ENCODE data around the gene FOXP1. TPM values are rescaled to one million over a fixed set of nuclear protein-coding genes. Genes with fewer than 3 reads are reported as not detected.

FOXP1 gene
- total RNA-seq, 2 donors from 2014 or later: 41.7 to 94.3 TPM

DNA sequence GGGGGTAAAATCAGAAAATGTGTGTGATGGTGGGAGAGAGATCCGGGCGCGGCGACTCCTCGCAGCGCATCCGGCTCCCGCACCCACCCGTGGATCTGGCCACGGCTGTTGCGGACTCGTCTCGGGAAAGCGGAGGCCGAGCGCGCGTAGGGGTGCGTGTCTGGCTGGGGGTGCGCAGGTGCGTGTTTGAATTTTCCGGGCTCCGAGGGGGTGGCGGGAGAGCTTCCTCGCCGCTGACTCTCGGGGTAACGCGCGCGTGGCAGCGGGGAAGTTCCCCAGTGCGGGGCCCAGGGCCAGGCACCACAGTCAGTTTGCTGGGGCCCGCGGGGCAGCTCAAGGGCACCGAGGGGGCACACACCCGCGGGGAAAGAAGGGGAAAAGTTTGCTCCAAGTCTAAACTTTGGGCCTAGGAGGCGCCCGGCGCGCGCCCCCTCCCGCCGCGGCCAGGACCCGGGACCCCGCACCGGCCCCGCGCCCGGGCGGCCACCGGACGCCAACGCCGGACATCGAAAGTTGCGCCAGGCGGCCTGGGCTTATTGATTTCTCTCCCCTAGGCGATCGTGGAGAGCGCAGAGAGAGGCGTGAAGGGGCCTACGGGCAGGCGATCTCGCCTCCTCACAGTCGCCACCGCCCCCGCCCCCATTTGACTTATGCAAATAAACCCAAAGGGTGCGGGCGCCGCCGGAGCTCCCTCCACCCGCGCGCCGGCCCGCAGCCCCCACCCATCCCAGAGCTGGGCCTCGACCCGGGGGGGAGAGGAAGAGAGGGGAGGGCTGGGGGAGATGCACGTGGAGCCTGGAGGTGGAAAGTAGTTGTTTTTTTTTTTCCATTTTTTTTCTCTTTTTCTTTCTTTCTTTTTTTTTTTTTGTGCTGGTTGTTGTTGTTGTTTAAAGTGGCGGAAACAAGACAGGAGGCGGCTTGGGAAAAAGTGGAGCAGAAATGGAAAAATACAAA is 639 bp downstream of the FOXP1 start:
- peak overlapping the region; percentile 84 for H3K4me3 ChIP-seq (ENCODE audit: low read length)
- Mint-ChIP-seq H3K4me3 (peak overlapping the region; percentile 87), H3K9me3 (no peaks in the 10 kb centered on the region), H3K27me3 (ENCODE audit: insufficient read depth) (no peaks in the 10 kb centered on the region), H3K27ac (peak overlapping the region; percentile 95), H3K4me1 (peaks cover 51% of the 10 kb centered on the region), H3K36me3 (ENCODE audit: low read depth) (no peaks in the 10 kb centered on the region)
- H3K36me3 ChIP-seq (ENCODE audit: control insufficient read depth, insufficient read depth, low read length): no peaks in the 10 kb centered on the region
- H3K9ac ChIP-seq (ENCODE audit: extremely low read depth, low read length, poor library complexity, severe bottlenecking): peak overlapping the region; percentile 75
- H3K4me1 ChIP-seq (ENCODE audit: control insufficient read depth, insufficient read depth, low read length): peaks cover 4% of the 10 kb centered on the region
- 0 to 3% methylated on average over 8 to 84 of the region's 84 CpGs for WGBS, 2 experiments (ENCODE audit: insufficient coverage in 1 of 2, insufficient read length in 1 of 2)
- peaks cover 5% of the 10 kb centered on the region for H3K27me3 ChIP-seq (ENCODE audit: control insufficient read depth, insufficient read depth, low read length, poor library complexity, severe bottlenecking)
- H3K27ac ChIP-seq (ENCODE audit: low read depth, low read length): peak overlapping the region; percentile 82
- peak; percentile 90 for DNase-seq
- H3K9me3 ChIP-seq (ENCODE audit: control insufficient read depth, low read length): no peaks in the 10 kb centered on the region
- TF ChIP-seq, protein P1, sequence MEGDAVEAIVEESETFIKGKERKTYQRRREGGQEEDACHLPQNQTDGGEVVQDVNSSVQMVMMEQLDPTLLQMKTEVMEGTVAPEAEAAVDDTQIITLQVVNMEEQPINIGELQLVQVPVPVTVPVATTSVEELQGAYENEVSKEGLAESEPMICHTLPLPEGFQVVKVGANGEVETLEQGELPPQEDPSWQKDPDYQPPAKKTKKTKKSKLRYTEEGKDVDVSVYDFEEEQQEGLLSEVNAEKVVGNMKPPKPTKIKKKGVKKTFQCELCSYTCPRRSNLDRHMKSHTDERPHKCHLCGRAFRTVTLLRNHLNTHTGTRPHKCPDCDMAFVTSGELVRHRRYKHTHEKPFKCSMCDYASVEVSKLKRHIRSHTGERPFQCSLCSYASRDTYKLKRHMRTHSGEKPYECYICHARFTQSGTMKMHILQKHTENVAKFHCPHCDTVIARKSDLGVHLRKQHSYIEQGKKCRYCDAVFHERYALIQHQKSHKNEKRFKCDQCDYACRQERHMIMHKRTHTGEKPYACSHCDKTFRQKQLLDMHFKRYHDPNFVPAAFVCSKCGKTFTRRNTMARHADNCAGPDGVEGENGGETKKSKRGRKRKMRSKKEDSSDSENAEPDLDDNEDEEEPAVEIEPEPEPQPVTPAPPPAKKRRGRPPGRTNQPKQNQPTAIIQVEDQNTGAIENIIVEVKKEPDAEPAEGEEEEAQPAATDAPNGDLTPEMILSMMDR (conservative IDR thresholded peaks at IDR 0.05): no peak

DNA sequence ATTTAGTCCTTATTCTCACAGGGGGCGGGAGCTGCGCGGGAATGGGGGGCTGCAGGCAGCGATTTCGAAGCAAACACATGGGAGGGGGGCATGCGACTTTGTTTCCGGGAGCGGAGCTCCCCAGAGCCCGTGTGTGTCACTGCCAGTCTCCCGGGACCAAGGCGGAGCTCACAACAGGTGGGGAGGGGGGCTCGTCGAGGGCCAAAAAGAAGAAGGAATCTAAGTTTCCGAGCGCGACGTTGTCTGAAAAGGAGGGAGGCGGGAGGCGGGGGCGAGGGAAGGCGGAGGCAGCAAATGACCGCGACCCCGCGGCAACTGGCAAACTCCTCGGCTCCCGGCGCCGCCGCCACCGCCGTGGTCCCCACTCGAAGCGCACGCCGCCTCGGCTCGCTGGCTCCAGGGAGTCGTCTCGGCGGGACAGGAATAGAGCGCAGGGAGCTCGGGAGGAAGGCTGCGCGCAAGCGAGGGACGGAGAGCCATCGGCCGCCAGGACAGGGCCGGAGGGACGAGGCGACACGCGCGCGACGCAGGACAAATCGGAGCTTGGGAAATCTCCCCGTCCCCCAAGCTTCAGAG is 1.4 kb downstream of the FOXP1 start:
- TF ChIP-seq, protein P1 (conservative IDR thresholded peaks at IDR 0.05): no peak
- 0% methylated on average over 22 to 59 of the region's 59 CpGs for WGBS, 2 experiments (ENCODE audit: insufficient coverage in 1 of 2, insufficient read length in 1 of 2)
- H3K27ac ChIP-seq (ENCODE audit: low read depth, low read length): no peak overlapping the region
- peaks cover 5% of the 10 kb centered on the region for H3K27me3 ChIP-seq (ENCODE audit: control insufficient read depth, insufficient read depth, low read length, poor library complexity, severe bottlenecking)
- DNase-seq: peak; percentile 88
- H3K36me3 ChIP-seq (ENCODE audit: control insufficient read depth, insufficient read depth, low read length): no peaks in the 10 kb centered on the region
- Mint-ChIP-seq H3K27ac (peak overlapping the region; percentile 92), H3K4me1 (peaks cover 51% of the 10 kb centered on the region), H3K27me3 (ENCODE audit: insufficient read depth) (no peaks in the 10 kb centered on the region), H3K9me3 (no peaks in the 10 kb centered on the region), H3K36me3 (ENCODE audit: low read depth) (peaks cover 2% of the 10 kb centered on the region), H3K4me3 (peak overlapping the region; percentile 87)
- no peaks in the 10 kb centered on the region for H3K4me1 ChIP-seq (ENCODE audit: control insufficient read depth, insufficient read depth, low read length)
- H3K4me3 ChIP-seq (ENCODE audit: low read length): peak overlapping the region; percentile 84
- H3K9ac ChIP-seq (ENCODE audit: extremely low read depth, low read length, poor library complexity, severe bottlenecking): peak overlapping the region; percentile 36
- no peaks in the 10 kb centered on the region for H3K9me3 ChIP-seq (ENCODE audit: control insufficient read depth, low read length)

DNA sequence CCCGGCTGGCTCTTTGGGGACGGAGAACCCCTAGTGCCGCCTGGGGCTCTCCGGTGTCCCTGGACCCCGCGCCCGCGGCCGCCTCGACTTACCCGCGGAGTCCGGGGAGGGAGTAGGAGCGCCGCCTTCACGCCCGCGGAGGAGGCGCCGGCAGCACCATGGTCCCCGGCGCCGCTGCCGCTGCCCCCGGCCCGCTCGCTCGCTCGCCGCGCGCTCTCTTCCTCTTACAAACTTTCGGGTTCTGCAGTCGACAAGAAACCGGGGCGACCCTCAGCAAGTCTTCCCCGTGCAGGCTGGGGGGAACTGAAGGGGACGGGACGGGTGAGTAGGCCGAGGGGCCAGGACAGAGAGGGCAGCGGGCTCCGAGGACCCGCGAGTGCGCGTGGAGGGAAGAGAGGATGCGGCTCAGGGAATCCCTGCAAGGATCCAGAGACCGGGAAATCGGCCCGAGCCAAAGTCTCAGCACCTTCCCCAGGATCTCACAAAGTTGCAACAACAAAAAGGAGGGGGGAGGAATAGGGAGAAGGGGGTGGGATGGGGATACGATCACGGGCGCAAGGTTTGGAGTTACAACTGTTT is 2.0 kb downstream of the FOXP1 start:
- Histone ChIP-seq H3K9ac (ENCODE audit: extremely low read depth, low read length, poor library complexity, severe bottlenecking) (peak overlapping the region; percentile 36), H3K4me3 (ENCODE audit: low read length) (peak overlapping the region; percentile 84), H3K36me3 (ENCODE audit: control insufficient read depth, insufficient read depth, low read length) (no peaks in the 10 kb centered on the region), H3K27me3 (ENCODE audit: control insufficient read depth, insufficient read depth, low read length, poor library complexity, severe bottlenecking) (peaks cover 5% of the 10 kb centered on the region), H3K27ac (ENCODE audit: low read depth, low read length) (no peak overlapping the region), H3K9me3 (ENCODE audit: control insufficient read depth, low read length) (no peaks in the 10 kb centered on the region), H3K4me1 (ENCODE audit: control insufficient read depth, insufficient read depth, low read length) (no peaks in the 10 kb centered on the region)
- WGBS, 2 experiments (ENCODE audit: insufficient coverage in 1 of 2, insufficient read length in 1 of 2): 0 to 1% methylated on average over 20 to 53 of the region's 53 CpGs
- Mint-ChIP-seq H3K27me3 (ENCODE audit: insufficient read depth) (no peaks in the 10 kb centered on the region), H3K4me1 (peaks cover 48% of the 10 kb centered on the region), H3K9me3 (no peaks in the 10 kb centered on the region), H3K4me3 (peak overlapping the region; percentile 87), H3K27ac (peak overlapping the region; percentile 92), H3K36me3 (ENCODE audit: low read depth) (peaks cover 3% of the 10 kb centered on the region)
- peak; percentile 79 for DNase-seq
- TF ChIP-seq, protein P1 (conservative IDR thresholded peaks at IDR 0.05): no peak
